ENCODE data around the gene ZBTB17.

DNA sequence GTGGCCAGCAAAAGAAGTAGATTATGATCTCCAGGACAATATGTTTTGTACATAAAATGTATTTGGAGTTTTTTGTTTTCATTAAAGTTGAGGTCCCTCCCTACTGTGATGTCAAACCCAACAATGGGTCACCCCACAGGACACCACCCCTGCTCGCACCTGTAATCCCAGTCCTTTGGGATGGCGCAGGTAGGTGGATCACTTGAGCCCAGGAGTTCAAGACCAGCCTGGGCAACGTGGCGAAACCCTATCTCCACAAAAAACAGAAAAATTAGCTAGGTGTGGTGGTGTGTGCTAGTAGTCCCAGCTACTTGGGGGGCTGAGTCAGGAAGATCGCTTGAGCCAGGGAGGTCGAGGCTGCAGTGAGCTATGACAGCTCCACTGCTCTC, 9.0 kb downstream of the ZBTB17 start:
- TF ChIP-seq, protein P1, sequence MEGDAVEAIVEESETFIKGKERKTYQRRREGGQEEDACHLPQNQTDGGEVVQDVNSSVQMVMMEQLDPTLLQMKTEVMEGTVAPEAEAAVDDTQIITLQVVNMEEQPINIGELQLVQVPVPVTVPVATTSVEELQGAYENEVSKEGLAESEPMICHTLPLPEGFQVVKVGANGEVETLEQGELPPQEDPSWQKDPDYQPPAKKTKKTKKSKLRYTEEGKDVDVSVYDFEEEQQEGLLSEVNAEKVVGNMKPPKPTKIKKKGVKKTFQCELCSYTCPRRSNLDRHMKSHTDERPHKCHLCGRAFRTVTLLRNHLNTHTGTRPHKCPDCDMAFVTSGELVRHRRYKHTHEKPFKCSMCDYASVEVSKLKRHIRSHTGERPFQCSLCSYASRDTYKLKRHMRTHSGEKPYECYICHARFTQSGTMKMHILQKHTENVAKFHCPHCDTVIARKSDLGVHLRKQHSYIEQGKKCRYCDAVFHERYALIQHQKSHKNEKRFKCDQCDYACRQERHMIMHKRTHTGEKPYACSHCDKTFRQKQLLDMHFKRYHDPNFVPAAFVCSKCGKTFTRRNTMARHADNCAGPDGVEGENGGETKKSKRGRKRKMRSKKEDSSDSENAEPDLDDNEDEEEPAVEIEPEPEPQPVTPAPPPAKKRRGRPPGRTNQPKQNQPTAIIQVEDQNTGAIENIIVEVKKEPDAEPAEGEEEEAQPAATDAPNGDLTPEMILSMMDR (IDR thresholded peaks at IDR 0.05) = no peak
- no peak for TF ChIP-seq POLR2AphosphoS5 (IDR thresholded peaks at IDR 0.05)

Measured in transverse colon (tissue), 4 donors.